Measurements from ENCODE around the gene FOXO3.

The FOXO3 gene

GRCh38 chr6:108716801-108717791 is 156.4 kb downstream of the FOXO3 start:
- DNase-seq, result no peak

DNA sequence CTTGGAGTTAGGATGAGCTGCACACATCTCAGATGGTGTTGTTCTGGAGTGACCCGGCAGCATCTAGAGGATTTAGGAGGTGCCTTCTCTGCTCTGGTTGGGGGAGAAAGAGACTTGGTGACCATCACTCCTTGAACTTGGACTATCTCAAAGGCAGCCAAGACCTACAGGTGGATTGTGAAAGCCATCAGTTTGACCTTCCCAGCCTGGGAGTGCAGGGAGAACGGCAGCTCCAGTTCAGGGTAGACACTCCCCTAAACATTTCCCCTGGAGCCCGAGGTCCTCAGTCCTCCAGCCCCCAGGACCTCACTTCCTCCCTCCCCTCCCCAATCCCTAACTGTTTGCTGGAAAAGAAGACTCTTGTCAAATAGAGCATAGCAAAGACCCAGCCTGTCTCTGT is 158.8 kb downstream of the FOXO3 start:
- no peak for DNase-seq

GRCh38 chr6:108720827-108721226 is 160.1 kb downstream of the FOXO3 start:
- DNase-seq, result no peak

DNA sequence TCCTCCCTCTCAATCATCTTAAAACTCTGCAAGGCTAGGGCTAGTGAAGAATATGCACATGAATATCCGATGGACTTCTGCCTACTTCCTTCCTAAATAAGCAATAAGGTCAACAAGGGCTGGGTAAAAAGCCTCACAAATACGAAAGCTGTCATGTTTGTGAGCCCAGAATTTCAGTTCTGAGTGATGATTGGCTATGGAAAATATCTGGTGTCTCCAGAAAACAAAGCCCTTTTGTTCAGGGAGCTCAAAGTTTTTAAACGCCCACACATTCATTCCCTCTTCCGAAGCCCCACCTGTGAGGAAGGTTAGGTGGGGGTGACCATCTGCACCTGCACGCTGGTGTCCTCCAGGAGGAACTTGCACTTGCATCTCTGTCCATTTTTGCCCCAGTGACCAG is 160.6 kb downstream of the FOXO3 start:
- DNase-seq, result no peak

DNA sequence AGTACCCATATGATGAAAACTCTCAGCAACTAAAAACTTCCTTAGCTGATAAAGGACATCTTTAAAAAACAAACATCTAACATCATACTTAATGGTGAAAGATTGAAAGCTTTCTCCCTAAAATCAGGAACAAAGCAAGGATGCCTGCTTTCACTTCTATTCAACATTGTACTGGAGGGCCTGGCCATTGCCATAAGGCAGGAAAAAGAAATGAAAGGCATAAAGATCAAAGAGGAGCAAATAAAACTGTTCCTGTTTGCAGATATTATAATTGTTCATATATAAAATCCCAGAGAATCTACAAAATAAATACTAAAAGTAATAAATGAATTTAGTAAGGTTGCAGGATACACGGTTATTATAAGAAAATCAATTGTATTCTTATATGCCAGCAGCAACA is 162.9 kb downstream of the FOXO3 start:
- no peak for DNase-seq

DNA sequence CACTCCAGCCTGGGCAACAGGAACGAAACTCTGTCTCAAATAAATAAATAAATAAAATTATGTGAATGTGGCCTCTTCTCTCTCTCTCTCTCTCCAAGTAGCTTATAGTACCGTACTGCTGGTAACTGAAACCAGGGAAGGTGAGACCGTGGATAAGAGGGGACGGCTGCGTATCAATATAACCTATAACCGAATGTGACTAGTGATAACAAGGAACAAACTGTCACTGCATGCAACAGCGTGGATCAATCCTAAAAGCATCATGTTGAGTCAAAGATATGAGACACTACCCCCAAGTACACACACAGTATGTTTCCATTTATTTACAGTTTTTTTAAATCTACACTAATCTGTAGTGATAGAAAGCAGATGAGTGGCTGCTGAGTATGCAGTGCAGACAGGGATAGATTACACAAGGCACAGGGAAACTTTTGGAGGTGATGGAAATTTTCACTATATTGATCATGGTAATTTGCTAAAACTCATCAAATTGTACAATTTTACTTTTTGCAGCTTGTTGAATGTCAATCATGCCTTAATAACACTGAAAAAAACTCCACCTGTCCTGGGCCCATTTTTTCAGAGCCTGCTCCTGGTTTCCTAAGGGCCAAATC is 166.1 kb downstream of the FOXO3 start:
- no peak for DNase-seq

DNA sequence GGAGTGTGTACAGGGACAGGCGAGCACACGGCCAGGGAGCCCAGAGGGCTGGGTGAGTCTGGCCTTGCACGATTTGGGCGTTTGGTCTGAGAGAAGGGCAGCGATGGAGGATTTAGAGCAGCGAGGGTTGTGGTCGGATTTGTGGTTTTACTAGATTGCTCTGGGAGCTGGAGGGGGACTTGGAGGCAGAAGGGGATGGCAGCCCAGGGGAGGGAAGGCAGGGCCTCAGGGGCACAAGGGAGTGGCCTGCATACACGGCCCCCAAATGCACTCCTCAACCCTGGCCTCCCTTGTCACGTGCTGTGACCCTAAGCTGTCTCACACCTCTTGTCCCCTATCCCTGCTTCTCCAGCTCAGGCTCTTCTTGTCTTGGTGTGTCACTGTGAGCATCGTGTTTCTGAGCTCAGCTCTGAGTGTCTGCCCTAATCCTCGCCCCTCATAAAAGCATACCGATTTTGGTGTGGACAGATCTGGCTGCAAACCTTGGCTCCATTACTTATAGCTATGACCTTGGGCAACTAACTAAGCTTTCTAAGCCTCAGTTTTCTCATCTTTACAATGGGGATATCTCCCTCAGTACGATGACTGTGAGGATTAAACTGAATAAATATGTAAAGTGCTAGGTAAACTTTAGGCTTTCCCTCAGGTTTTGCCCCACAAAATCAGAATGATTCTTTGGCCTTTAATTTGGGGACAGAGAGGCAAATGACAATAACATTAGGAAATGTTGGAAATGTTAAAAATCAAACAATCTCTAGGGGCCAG is 167.4 kb downstream of the FOXO3 start:
- no peak for DNase-seq

DNA sequence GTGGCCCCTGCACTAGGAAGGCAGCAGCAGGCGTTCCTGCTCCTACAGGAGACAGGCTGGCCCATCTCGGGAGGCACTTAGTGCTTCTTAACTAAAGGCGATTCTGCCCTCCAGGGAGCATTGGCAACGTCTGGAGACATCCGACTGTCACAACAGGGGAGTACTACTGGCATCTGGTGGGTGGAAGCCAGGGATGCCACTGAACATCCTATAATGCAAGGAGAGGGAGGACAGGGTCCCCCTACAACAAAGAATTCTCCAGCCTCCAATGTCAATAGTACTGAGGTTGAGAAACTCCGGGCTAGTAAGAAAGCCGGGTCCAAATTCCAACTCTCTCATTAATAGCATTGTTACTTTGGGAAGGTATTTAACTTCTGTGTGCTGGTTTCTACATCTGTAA is 168.1 kb downstream of the FOXO3 start:
- DNase-seq, result no peak

- DNase-seq, result no peak
Observed at GRCh38 chr6:108730635-108731515, 170.2 kb downstream of the FOXO3 start.

DNA sequence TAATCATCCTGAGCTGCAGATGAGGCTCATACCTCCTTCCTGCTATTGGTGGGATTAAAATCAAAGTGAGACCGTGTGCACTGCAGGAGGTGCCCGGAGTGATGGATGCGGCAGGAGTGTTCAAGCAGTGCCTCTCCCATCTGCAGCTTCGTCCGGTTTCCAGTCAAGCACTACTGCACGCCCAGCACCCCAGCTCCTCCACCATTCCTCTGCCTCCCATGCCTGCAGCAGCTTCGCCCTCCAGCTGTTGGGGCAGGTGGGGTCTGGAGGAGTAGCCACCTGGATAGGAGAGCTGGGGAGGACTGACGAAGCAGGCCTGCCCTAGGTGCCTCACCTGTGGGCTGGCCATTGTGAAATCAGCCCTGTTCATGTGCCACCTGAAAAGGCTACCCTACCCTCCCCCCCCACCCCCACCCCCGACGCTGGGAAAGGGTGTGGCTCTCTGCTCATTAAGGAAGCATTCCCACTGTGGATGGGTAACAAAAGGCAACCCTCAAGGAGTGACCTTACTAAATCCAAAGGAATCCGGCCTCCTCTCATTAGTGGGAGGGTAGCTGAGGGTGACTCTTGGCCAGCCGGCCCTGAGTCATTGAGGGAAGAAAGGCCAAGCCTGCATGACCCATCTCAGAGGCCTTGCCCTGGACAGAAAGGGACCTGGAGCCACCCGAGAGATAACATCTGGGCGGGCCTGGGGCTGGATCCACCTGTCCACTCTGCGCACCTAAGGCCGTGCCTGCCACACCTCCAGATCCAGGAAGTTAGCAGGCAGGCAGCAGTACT is 171.6 kb downstream of the FOXO3 start:
- no peak for DNase-seq

GRCh38 chr6:108733051-108733450 is 172.3 kb downstream of the FOXO3 start:
- no peak for DNase-seq

- DNase-seq, result no peak
Observed at GRCh38 chr6:108733706-108734265, 173.1 kb downstream of the FOXO3 start.
